H9 (cell line): ENCODE results near the gene TXLNB. TPM values are rescaled to one million over a fixed set of nuclear protein-coding genes. Genes with fewer than 3 reads are reported as not detected.

ENCODE experiments used
- DNase-seq: peaks from one replicate; pipeline ENCODE4 v3.0.0-alpha.2; 2017
- H2AFZ ChIP-seq: one replicate; pipeline ENCODE4 v1.6.1; 2013; ENCODE audit warnings: mild to moderate bottlenecking, low read length, control low read depth, moderate library complexity
- H2AK5ac ChIP-seq: 2 replicates; pipeline ENCODE4 v1.6.1; 2013; ENCODE audit warnings: low read length, control low read depth, mixed read lengths; ENCODE audit not compliant: insufficient read length
- H2BK120ac ChIP-seq: one replicate; pipeline ENCODE4 v1.6.1; 2013; ENCODE audit warnings: low read depth, mild to moderate bottlenecking, low read length, control low read depth, inconsistent platforms; ENCODE audit not compliant: poor library complexity, severe bottlenecking
- H2BK12ac ChIP-seq: 2 replicates; pipeline ENCODE4 v1.6.1; 2013; ENCODE audit warnings: low read length, control low read depth, mixed read lengths, low read depth; ENCODE audit not compliant: insufficient read length
- H2BK15ac ChIP-seq: 2 replicates; pipeline ENCODE4 v1.6.1; 2013; ENCODE audit warnings: low read depth, low read length, control low read depth
- H2BK20ac ChIP-seq: one replicate; pipeline ENCODE4 v1.6.1; 2013; ENCODE audit warnings: low read depth, mild to moderate bottlenecking, low read length, control low read depth, inconsistent platforms; ENCODE audit not compliant: poor library complexity, severe bottlenecking
- H2BK5ac ChIP-seq: 2 replicates; pipeline ENCODE4 v1.6.1; 2013; ENCODE audit warnings: low read length, control low read depth, mixed read lengths; ENCODE audit not compliant: insufficient read length
- H3K14ac ChIP-seq: 2 replicates; pipeline ENCODE4 v1.6.1; 2013; ENCODE audit warnings: low read length, control low read depth; ENCODE audit not compliant: insufficient read depth
- H3K18ac ChIP-seq: 2 replicates; pipeline ENCODE4 v1.6.1; 2013; ENCODE audit warnings: low read depth, mild to moderate bottlenecking, mixed read lengths, low read length, control low read depth; ENCODE audit not compliant: insufficient read length
- H3K23ac ChIP-seq: 2 replicates; pipeline ENCODE4 v1.6.1; 2013; ENCODE audit warnings: low read length, control low read depth, mixed read lengths, low read depth; ENCODE audit not compliant: insufficient read length
- H3K23me2 ChIP-seq: 2 replicates; pipeline ENCODE4 v1.6.1; 2013; ENCODE audit warnings: low read depth, mild to moderate bottlenecking, mixed read lengths, low read length, control low read depth; ENCODE audit not compliant: insufficient read length, poor library complexity, severe bottlenecking
- H3K27ac ChIP-seq: 2 replicates; pipeline ENCODE4 v1.5.1; 2013; ENCODE audit warnings: low read length, control low read depth, mixed read lengths, low read depth; ENCODE audit not compliant: insufficient read length
- H3K27me3 ChIP-seq: 2 replicates; pipeline ENCODE4 v1.6.1; 2013; ENCODE audit warnings: low read length, control low read depth, inconsistent platforms; ENCODE audit not compliant: insufficient read depth
- H3K4ac ChIP-seq: 2 replicates; pipeline ENCODE4 v1.6.1; 2013; ENCODE audit warnings: low read depth, mild to moderate bottlenecking, control low read depth, inconsistent platforms, low read length, moderate library complexity
- H3K4me1 ChIP-seq: 2 replicates; pipeline ENCODE4 v1.6.1; 2013; ENCODE audit warnings: low read length, control low read depth, inconsistent platforms; ENCODE audit not compliant: insufficient read depth
- H3K4me2 ChIP-seq: 2 replicates; pipeline ENCODE4 v1.6.1; 2013; ENCODE audit warnings: low read length, control low read depth, mixed read lengths; ENCODE audit not compliant: insufficient read length, insufficient read depth
- H3K56ac ChIP-seq: 2 replicates; pipeline ENCODE4 v1.6.1; 2013; ENCODE audit warnings: low read depth, mild to moderate bottlenecking, mixed read lengths, low read length, control low read depth; ENCODE audit not compliant: insufficient read length
- H3K79me1 ChIP-seq: 2 replicates; pipeline ENCODE4 v1.6.1; 2013; ENCODE audit warnings: low read depth, mild to moderate bottlenecking, moderate library complexity, low read length, control low read depth, inconsistent platforms; ENCODE audit not compliant: insufficient read depth, poor library complexity, severe bottlenecking
- H3K79me2 ChIP-seq: 2 replicates; pipeline ENCODE4 v1.6.1; 2013; ENCODE audit warnings: low read length, control low read depth, inconsistent platforms; ENCODE audit not compliant: insufficient read depth
- H3K9ac ChIP-seq: 2 replicates; pipeline ENCODE4 v1.6.1; 2013; ENCODE audit warnings: low read length, control low read depth, mixed read lengths; ENCODE audit not compliant: insufficient read length; ENCODE audit errors: extremely low read depth
- H3K9me3 ChIP-seq: one replicate; pipeline ENCODE4 v1.6.1; 2013; ENCODE audit warnings: low read depth, low read length, inconsistent platforms; ENCODE audit not compliant: control insufficient read depth
- H3T11ph ChIP-seq: one replicate; pipeline ENCODE4 v1.6.1; 2013; ENCODE audit warnings: mild to moderate bottlenecking, low read length, control low read depth, inconsistent platforms
- H4K20me1 ChIP-seq: one replicate; pipeline ENCODE4 v1.6.1; 2013; ENCODE audit not compliant: control insufficient read depth, insufficient read length, insufficient read depth
- H4K5ac ChIP-seq: 2 replicates; pipeline ENCODE4 v1.6.1; 2013; ENCODE audit warnings: low read depth, mild to moderate bottlenecking, mixed read lengths, low read length, control low read depth; ENCODE audit not compliant: insufficient read length
- H4K8ac ChIP-seq: replicated peaks from 2 replicates; pipeline ENCODE4 v1.6.1; 2013; ENCODE audit warnings: low read length, control low read depth, mixed read lengths, low read depth; ENCODE audit not compliant: insufficient read length
- H4K91ac ChIP-seq: 2 replicates; pipeline ENCODE4 v1.6.1; 2013; ENCODE audit warnings: low read depth, mild to moderate bottlenecking, moderate library complexity, mixed read lengths, low read length, control low read depth; ENCODE audit not compliant: insufficient read length
- H3K27ac Mint-ChIP-seq, 3 experiments: 2 replicates in 2 of 3; 3 replicates in 1 of 3; pipeline ENCODE4 v1.8.0; 2020 to 2021; ENCODE audit warnings: mixed read lengths in 3 of 3, mild to moderate bottlenecking in 1 of 3, moderate library complexity in 1 of 3
- H3K27me3 Mint-ChIP-seq: 2 replicates; pipeline ENCODE4 v1.8.0; 2021; ENCODE audit warnings: low read depth, mild to moderate bottlenecking, moderate library complexity, mixed read lengths
- H3K36me3 Mint-ChIP-seq, 3 experiments: 2 replicates in 2 of 3; 3 replicates in 1 of 3; pipeline ENCODE4 v1.8.0; 2020 to 2021; ENCODE audit warnings: low read depth in 3 of 3, mixed read lengths in 3 of 3; ENCODE audit not compliant: insufficient read depth in 1 of 3
- H3K4me1 Mint-ChIP-seq, 2 experiments: 2 replicates each; pipeline ENCODE4 v1.8.0; 2020; ENCODE audit warnings: mixed read lengths in 2 of 2
- H3K4me3 Mint-ChIP-seq, 2 experiments: 2 replicates in 1 of 2; 3 replicates in 1 of 2; pipeline ENCODE4 v1.8.0; 2020 to 2021; ENCODE audit warnings: mild to moderate bottlenecking in 2 of 2, mixed read lengths in 2 of 2, moderate library complexity in 1 of 2
- H3K9me3 Mint-ChIP-seq, 2 experiments: 2 replicates in 1 of 2; 3 replicates in 1 of 2; pipeline ENCODE4 v1.8.0; 2020; ENCODE audit warnings: mild to moderate bottlenecking in 2 of 2, mixed read lengths in 2 of 2, moderate library complexity in 1 of 2
- CTCF ChIP-seq: fragments of 200-600 bp; sonication (generic); conservative IDR thresholded peaks from 3 replicates; pipeline ENCODE4 v1.8.0; 2021; ENCODE audit warnings: antibody characterized with exemption, mild to moderate bottlenecking
- WGBS: extraction: QIAGEN DNeasy Blood & Tissue Kit; methylation state at CpG from one replicate; pipeline ENCODE4 v1.1.7; 2013; ENCODE audit warnings: missing lambda C conversion rate, low lambda C conversion rate, mixed read lengths; ENCODE audit not compliant: insufficient read length; ENCODE audit errors: extremely low coverage; 5-methylcytosine and 5-hydroxymethylcytosine counted together
- total RNA-seq: library from RNA; stranded (reverse); gene quantifications from 2 replicates; pipeline ENCODE4 v1.2.1, GENCODE V29; 2021

Gene TXLNB
- total RNA-seq, 1 experiment from 2014 or later, result 0.04 TPM

DNA sequence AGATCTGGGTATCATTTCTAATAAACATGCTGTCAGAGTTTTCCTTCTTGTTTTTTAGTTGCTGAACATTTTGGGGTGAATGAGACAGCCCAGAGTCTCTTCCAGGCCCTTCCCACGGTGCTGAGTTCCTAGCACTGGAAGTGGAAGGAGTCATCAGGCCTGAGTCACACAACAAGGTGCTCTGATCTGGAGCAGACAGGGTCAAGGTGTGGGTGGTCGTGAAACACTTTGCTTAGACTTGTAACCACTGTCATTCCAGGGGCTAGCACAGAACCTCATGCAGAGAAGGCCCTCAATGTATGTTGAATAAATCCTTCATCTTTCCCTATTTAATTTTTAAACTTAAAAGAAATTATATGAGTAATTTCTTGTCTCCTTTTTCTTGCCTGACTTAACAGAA is 60.6 kb downstream of the TXLNB start:
- Histone ChIP-seq H3K27ac (no peak overlapping the region), H3K4me2 (no peak overlapping the region), H2AFZ (no peak overlapping the region)

More for the DNA sequence above, 60.6 kb downstream of the TXLNB start:
- Mint-ChIP-seq H3K27me3 (no peaks in the 10 kb centered on the region), H3K27ac (peak overlapping the region; percentile 10 to 89 (median 46); a peak in 5 of 7 replicates), H3K4me1 (peaks cover 11 to 15% of the 10 kb centered on the region in 2 experiments), H3K9me3 (peaks cover 20 to 22% of the 10 kb centered on the region in 2 experiments), H3K36me3 (peaks cover 5 to 21% (median 15%) of the 10 kb centered on the region in 3 experiments), H3K4me3 (no peak overlapping the region)
- Histone ChIP-seq H3K23ac (no peak overlapping the region), H3K79me1 (no peaks in the 10 kb centered on the region), H3T11ph (no peak overlapping the region), H3K27me3 (no peaks in the 10 kb centered on the region), H2BK20ac (no peak overlapping the region), H3K9me3 (peaks cover 9% of the 10 kb centered on the region), H3K9ac (no peak overlapping the region), H3K56ac (no peak overlapping the region), H3K4ac (no peak overlapping the region), H2BK5ac (no peak overlapping the region), H2AK5ac (no peak overlapping the region), H3K14ac (no peak overlapping the region), H3K23me2 (no peaks in the 10 kb centered on the region), H4K8ac (no peak overlapping the region), H4K20me1 (no peaks in the 10 kb centered on the region), H4K5ac (no peak overlapping the region), H3K79me2 (no peaks in the 10 kb centered on the region), H2BK12ac (no peak overlapping the region), H4K91ac (no peak overlapping the region), H3K4me1 (no peaks in the 10 kb centered on the region), H3K18ac (no peak overlapping the region), H2BK15ac (no peak overlapping the region), H2BK120ac (no peak overlapping the region)
- DNase-seq, result no peak
- no CpG with 5 or more reads among the region's 2 CpGs for WGBS
- no peak for TF ChIP-seq CTCF
